Transverse colon (tissue), 3 donors: ENCODE results near the gene BMP6.

Experiments used
- CTCF ChIP-seq, 5 experiments: fragments of 200-600 bp in 3 of 5; fragments of 450-650 bp in 2 of 5; sonication (generic) in 3 of 5; IDR thresholded peaks; 1 replicate in 2 of 5; 2 replicates in 3 of 5; pipeline ENCODE4 v1.5.1; 2016 to 2017; ENCODE audit warnings: antibody characterized with exemption in 5 of 5, inconsistent platforms in 3 of 5, mild to moderate bottlenecking in 2 of 5, moderate library complexity in 1 of 5
- EP300 ChIP-seq: sonication (generic); formaldehyde crosslinking; IDR thresholded peaks from one replicate; pipeline ENCODE4 v1.6.1; 2017; ENCODE audit warnings: antibody characterized with exemption, low read depth
- POLR2A ChIP-seq: fragments of 450-650 bp; IDR thresholded peaks from one replicate; pipeline ENCODE4 v1.6.1; 2016; ENCODE audit warnings: antibody characterized with exemption, mild to moderate bottlenecking, moderate library complexity

DNA sequence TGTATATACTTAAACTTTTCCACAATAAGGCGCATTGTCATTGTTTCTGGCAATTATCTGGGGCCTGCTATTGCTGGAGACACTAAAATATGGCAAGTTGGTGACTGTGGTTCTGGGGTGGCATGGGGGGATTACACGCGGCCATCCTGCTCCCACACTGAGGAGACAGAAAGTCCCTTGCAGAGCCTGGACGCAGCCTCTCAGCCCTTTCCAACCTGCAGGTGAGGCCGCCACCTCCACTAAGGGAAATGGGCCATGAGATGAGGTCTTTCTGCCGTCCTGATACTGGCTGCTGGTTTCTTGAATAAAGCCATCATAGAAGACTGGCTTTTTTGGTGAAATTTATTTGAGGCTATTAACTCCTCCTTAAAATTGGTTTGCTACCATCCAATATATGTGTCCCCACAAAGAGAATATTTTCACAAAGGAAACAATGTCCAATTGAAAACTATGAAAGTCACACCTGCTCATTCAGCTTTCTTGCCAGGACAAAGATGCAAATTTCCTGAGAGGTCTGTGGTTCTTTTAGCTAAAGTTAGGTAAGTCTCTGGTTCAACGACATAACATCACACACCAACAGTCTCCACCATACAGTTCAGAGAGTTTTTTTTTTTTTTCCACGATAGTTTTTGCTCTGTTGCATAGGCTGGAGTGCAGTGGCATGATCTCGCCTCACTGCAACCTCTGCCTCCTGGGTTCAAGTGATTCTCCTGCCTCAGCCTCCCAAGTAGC, 171.7 kb downstream of the BMP6 start:
- TF ChIP-seq CTCF (IDR thresholded peaks at IDR 0.05) (no peak), POLR2A (no peak), EP300 (no peak)
